Measurements from ENCODE around the gene CAPN1. TPM values are rescaled to one million over a fixed set of nuclear protein-coding genes. Genes with fewer than 3 reads are reported as not detected.
"Not testable (repeated sequence)": the region's sequence is repeated elsewhere in the genome, so short reads cannot be mapped to it uniquely, and the experiment has no call there.

The CAPN1 gene
- total and polyA plus RNA-seq, 10 donors: 61.6 to 203 (median 145) TPM

DNA sequence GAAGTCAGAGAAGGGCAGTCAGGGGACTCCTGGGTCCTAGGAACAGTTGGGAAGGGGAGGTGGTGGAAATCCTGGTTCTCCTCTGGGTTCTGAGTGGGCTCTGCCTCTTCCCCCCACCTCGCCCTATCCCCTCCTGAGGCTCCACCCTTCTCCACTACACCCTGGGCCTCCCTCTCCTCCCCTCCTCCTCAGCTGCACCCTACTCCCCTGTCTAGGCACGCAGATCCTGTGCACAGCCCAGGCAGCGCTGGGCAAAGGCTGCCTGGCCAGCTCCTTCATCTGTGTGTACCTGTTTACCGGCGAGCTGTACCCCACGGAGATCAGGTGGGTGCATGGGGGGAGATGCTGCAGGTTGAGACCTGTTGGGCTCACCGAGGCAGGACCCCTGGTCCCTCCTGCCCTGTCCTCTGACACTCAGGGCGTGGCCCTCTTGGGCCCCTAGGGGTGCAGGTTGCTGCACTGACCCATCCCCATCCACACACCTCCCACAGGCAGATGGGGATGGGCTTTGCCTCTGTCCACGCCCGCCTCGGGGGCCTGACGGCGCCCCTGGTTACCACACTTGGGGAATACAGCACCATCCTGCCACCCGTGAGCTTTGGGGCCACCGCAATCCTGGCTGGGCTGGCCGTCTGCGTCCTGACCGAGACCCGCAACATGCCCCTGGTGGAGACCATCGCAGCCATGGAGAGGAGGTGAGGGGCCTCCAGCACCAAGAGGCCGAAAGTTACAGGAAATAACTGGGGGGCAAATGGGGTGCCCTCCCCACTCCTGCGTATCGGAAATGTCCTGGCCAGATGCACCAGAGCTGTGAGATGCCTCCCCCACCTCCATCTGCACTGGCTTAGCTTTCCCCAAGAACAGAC lies 54.7 kb downstream of the CAPN1 start:
- WGBS, 5 donors: 72 to 80% (median 78%) methylated on average over 22 to 23 of the region's 23 CpGs
- Histone ChIP-seq H3K4me3 (no peak overlapping the region), H3K4me1 (no peaks in the 10 kb centered on the region), H3K27me3 (replicated peaks in 1 of 7) (no peaks in the 10 kb centered on the region), H3K36me3 (no peaks in the 10 kb centered on the region), H3K9me3 (peaks cover 0 to under 1% (median 0%) of the 10 kb centered on the region in 8 donors), H3K27ac (no peak overlapping the region)
- TF ChIP-seq CTCF (IDR thresholded peaks at IDR 0.05 in 8 of 11, conservative IDR thresholded peaks at IDR 0.05 in 3 of 11): no peak
- no peak for TF ChIP-seq POLR2A (IDR thresholded peaks at IDR 0.05)
- TF ChIP-seq POLR2AphosphoS5 (IDR thresholded peaks at IDR 0.05): no peak
- intact Hi-C loops (cut with DNase I; ENCODE audit: low total_unique reads): no loop called here
- DNase-seq: peak; percentile 65

- DNase-seq; intact Hi-C loops (cut with DNase I; ENCODE audit: low total_unique reads); H3K27ac ChIP-seq; H3K36me3 ChIP-seq; H3K27me3 ChIP-seq (replicated peaks in 1 of 7); H3K4me3 ChIP-seq; H3K4me1 ChIP-seq: not testable (repeated sequence)
- H3K9me3 ChIP-seq: peaks cover 0 to 19% (median 11%) of the 10 kb centered on the region in 8 donors
- WGBS, 5 donors: 41 to 79% (median 66%) methylated on average over 4 to 6 of the region's 6 CpGs
These were observed 56.6 kb downstream of the CAPN1 start for GRCh38 chr11:65238302-65238701.

DNA sequence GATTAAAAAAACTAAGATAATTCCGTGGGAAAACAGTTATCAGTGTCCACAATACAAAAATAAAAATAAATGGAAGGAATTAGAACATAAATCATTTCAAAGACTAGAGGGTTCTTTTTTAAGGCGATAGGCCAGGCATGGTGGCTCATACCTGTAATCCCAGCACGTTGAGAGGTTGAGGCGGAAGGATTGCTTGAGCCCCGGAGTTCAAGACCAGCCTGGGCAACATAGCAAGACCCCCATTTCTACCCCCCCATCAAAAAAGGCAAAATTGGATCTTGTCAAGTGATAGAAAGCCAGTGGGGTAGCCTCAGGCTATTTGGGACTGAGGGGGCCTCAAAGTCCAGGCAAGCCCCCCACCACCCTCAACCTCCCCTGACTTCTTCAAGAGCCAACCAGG lies 59.4 kb downstream of the CAPN1 start:
- H3K9me3 ChIP-seq: peaks cover 0 to 19% (median 11%) of the 10 kb centered on the region in 8 donors
- TF ChIP-seq POLR2AphosphoS5 (IDR thresholded peaks at IDR 0.05) (no peak), CTCF (IDR thresholded peaks at IDR 0.05 in 8 of 11, conservative IDR thresholded peaks at IDR 0.05 in 3 of 11) (no peak)
- no peak overlapping the region for H3K4me3 ChIP-seq
- H3K4me1 ChIP-seq: no peaks in the 10 kb centered on the region
- WGBS, 5 donors: 65 to 76% (median 71%) methylated on average over 5 of the region's 5 CpGs
- intact Hi-C loops (cut with DNase I; ENCODE audit: low total_unique reads): no loop called here
- no peak for DNase-seq
- no peaks in the 10 kb centered on the region for H3K36me3 ChIP-seq
- H3K27ac ChIP-seq: no peak overlapping the region
- no peaks in the 10 kb centered on the region for H3K27me3 ChIP-seq (replicated peaks in 1 of 7)

DNA sequence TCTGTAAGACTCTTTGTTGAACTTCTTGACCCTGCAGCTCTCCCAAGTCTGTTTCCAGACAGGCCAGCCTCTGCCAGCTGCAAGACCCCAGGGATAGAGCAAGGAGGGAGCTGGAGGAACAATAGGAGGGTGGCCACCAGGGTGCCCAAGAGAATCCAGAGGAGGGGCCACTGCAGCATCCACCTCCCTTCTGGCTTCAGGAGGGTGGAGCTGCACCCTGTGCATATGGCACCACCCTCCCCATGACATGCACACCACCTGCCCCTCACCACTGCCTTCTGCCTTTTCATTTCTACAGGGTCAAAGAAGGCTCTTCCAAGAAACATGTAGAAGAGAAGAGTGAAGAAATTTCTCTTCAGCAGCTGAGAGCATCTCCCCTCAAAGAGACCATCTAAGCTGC lies 60.0 kb downstream of the CAPN1 start:
- no peak for DNase-seq
- TF ChIP-seq POLR2A (IDR thresholded peaks at IDR 0.05) (no peak), CTCF (IDR thresholded peaks at IDR 0.05 in 8 of 11, conservative IDR thresholded peaks at IDR 0.05 in 3 of 11) (no peak), POLR2AphosphoS5 (IDR thresholded peaks at IDR 0.05) (no peak)
- H3K4me1 ChIP-seq: no peaks in the 10 kb centered on the region
- H3K27me3 ChIP-seq (replicated peaks in 1 of 7): no peaks in the 10 kb centered on the region
- peaks cover 0 to 19% (median 11%) of the 10 kb centered on the region in 8 donors for H3K9me3 ChIP-seq
- H3K27ac ChIP-seq: no peak overlapping the region
- no peak overlapping the region for H3K4me3 ChIP-seq
- H3K36me3 ChIP-seq: no peaks in the 10 kb centered on the region
- intact Hi-C loops (cut with DNase I; ENCODE audit: low total_unique reads): no loop called here
